HepG2 (cell line): ENCODE data around the gene TCAP. TPM values are rescaled to one million over a fixed set of nuclear protein-coding genes. Genes with fewer than 3 reads are reported as not detected.

Source experiments
- ARID2 ChIP-seq: sonication (generic); formaldehyde crosslinking; IDR thresholded peaks from 2 replicates; pipeline ENCODE4 v1.8.1; 2022; ENCODE audit warnings: mild to moderate bottlenecking, missing genetic modification reagents, borderline replicate concordance
- ETV6 ChIP-seq: sonication (generic); formaldehyde crosslinking; conservative IDR thresholded peaks from 2 replicates; pipeline ENCODE4 v1.4.0; 2020; ENCODE audit warnings: missing genetic modification reagents
- GPBP1L1 ChIP-seq: sonication (generic); formaldehyde crosslinking; IDR thresholded peaks from 2 replicates; pipeline ENCODE4 v1.5.0; 2020; ENCODE audit warnings: mild to moderate bottlenecking, missing genetic modification reagents
- HDAC1 ChIP-seq: sonication (generic); formaldehyde crosslinking; IDR thresholded peaks from 2 replicates; pipeline ENCODE4 v1.5.1; 2020; ENCODE audit warnings: mild to moderate bottlenecking, missing genetic modification reagents
- IRF9 ChIP-seq: sonication (generic); formaldehyde crosslinking; IDR thresholded peaks from 2 replicates; pipeline ENCODE4 v1.8.0; 2022; ENCODE audit warnings: missing genetic modification reagents, mild to moderate bottlenecking, borderline replicate concordance
- KLF16 ChIP-seq, 2 experiments: sonication (generic) in 1 of 2; formaldehyde crosslinking in 1 of 2; IDR thresholded peaks; 2 replicates each; pipeline versions ENCODE4 v1.6.1 to v1.8.0; 2016 to 2023; ENCODE audit warnings: missing genetic modification reagents in 2 of 2, missing compliant biosample characterization in 1 of 2
- LCORL ChIP-seq, 2 experiments: fragments of 450-650 bp in 1 of 2; sonication (generic) in 1 of 2; formaldehyde crosslinking in 1 of 2; IDR thresholded peaks; 2 replicates each; pipeline versions ENCODE4 v1.5.0 to v1.6.1; 2017 to 2020; ENCODE audit warnings: antibody characterized with exemption in 1 of 2, missing genetic modification reagents in 1 of 2
- MAFG ChIP-seq: sonication (generic); formaldehyde crosslinking; IDR thresholded peaks from 2 replicates; pipeline ENCODE4 v1.5.1; 2020; ENCODE audit warnings: mild to moderate bottlenecking, missing genetic modification reagents
- MIXL1 ChIP-seq: IDR thresholded peaks from 2 replicates; pipeline ENCODE4 v1.6.1; 2016
- PITX1 ChIP-seq: sonication (generic); formaldehyde crosslinking; IDR thresholded peaks from 2 replicates; pipeline ENCODE4 v1.5.1; 2020; ENCODE audit warnings: mild to moderate bottlenecking, missing genetic modification reagents
- PPARG ChIP-seq: conservative IDR thresholded peaks from 2 replicates; pipeline ENCODE4 v1.6.1; 2016; ENCODE audit warnings: missing biosample characterization, missing genetic modification reagents
- REL ChIP-seq: sonication (generic); formaldehyde crosslinking; conservative IDR thresholded peaks from 2 replicates; pipeline ENCODE4 v1.8.0; 2022; ENCODE audit warnings: mild to moderate bottlenecking, missing genetic modification reagents, moderate library complexity
- SALL1 ChIP-seq: sonication (generic); formaldehyde crosslinking; IDR thresholded peaks from 2 replicates; pipeline ENCODE4 v1.8.0; 2022; ENCODE audit warnings: mild to moderate bottlenecking, missing genetic modification reagents
- TOPORS ChIP-seq: sonication (generic); formaldehyde crosslinking; IDR thresholded peaks from 2 replicates; pipeline ENCODE4 v1.8.0; 2023; ENCODE audit warnings: mild to moderate bottlenecking, missing genetic modification reagents
- ZEB1 ChIP-seq: IDR thresholded peaks from 2 replicates; pipeline ENCODE4 v1.6.1; 2012; ENCODE audit warnings: mild to moderate bottlenecking, low read depth, inconsistent platforms; ENCODE audit not compliant: insufficient replicate concordance
- ZFP62 ChIP-seq: sonication (generic); formaldehyde crosslinking; IDR thresholded peaks from 2 replicates; pipeline ENCODE4 v1.4.0; 2020; ENCODE audit warnings: missing genetic modification reagents
- ZNF253 ChIP-seq: sonication (generic); formaldehyde crosslinking; IDR thresholded peaks from 2 replicates; pipeline ENCODE4 v1.8.0; 2022; ENCODE audit warnings: mild to moderate bottlenecking, missing genetic modification reagents, borderline replicate concordance
- ZNF430 ChIP-seq: sonication (generic); formaldehyde crosslinking; IDR thresholded peaks from 2 replicates; pipeline ENCODE4 v1.9.0; 2021; ENCODE audit warnings: mild to moderate bottlenecking, missing genetic modification reagents
- ZNF572 ChIP-seq: sonication (generic); formaldehyde crosslinking; IDR thresholded peaks from 2 replicates; pipeline ENCODE4 v1.5.1; 2020; ENCODE audit warnings: mild to moderate bottlenecking, missing genetic modification reagents
- ZNF747 ChIP-seq: sonication (generic); formaldehyde crosslinking; IDR thresholded peaks from 2 replicates; pipeline ENCODE4 v1.8.1; 2023; ENCODE audit warnings: missing genetic modification reagents, mild to moderate bottlenecking, borderline replicate concordance
- polyA plus RNA-seq, 8 experiments: library from polyadenylated mRNA; depleted of rRNA in 3 of 8; stranded (reverse) in 7 of 8; unstranded in 1 of 8; fragments of >200 nt; fragmentation: Illumina TruSeq in 4 of 8; extraction: Trizol in 4 of 8; gene quantifications; 2 replicates each; pipeline versions ENCODE4 v1.2.1 to v1.2.3, GENCODE V29; 2011 to 2016; ENCODE audit warnings: low read depth in 4 of 8, missing spikeins in 1 of 8, mixed read lengths in 1 of 8; ENCODE audit not compliant: insufficient read depth in 1 of 8
- total RNA-seq, 5 experiments: library from RNA; depleted of rRNA; stranded (reverse); fragments of >200 nt; fragmentation: Illumina TruSeq; extraction: Trizol; gene quantifications; 2 replicates each; pipeline ENCODE4 v1.2.3, GENCODE V29; 2016; ENCODE audit warnings: low read depth in 1 of 5
- TF ChIP-seq, protein P1 (sequence below): sonication (generic); formaldehyde crosslinking; IDR thresholded peaks from 2 replicates; pipeline ENCODE4 v1.8.0; 2022; ENCODE audit warnings: mild to moderate bottlenecking, missing genetic modification reagents, borderline replicate concordance
- TF ChIP-seq, protein P2 (sequence below): sonication (generic); formaldehyde crosslinking; IDR thresholded peaks from 2 replicates; pipeline ENCODE4 v1.4.0; 2020; ENCODE audit warnings: missing genetic modification reagents, mild to moderate bottlenecking, borderline replicate concordance

TCAP gene
- total and polyA plus RNA-seq, 2 of the 13 experiments (the other 11 are each of a cell fraction or from before 2014, with no cell fraction given), result 0.24 to 0.65 TPM

DNA sequence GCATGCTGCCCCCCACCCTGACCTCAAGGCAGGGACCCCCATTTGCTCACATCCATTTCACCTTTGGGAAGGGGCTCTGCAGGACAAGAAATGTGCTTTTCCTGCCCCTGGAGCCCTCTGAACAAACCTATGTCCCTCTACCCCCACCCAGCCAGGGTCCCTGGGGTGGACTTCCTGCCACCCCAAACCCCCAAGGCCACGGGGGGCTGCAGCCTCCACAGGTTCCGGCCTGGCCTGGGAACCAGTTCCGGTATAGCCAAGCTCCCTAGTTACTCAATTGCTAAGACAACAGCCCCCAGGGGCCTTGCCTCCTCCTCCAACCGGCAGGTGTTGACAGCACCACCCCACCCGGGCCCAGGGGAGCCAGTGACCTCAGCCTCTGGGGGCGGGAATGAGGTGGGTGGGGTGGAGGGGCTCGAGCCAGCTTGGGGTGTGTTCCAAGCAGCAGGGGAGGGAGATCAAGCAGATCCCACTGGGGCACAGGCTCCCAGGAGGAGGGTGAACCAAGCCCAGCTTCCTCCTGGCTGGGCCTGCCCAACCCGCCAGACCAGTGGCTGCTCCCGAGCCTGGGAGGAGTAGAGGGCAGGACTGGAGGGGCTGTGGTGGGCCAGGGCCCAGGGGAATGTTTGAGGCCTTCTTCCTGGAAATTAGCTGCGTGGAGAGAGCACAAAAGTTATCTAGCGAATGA is 9.7 kb downstream of the TCAP start (continued):
- peak; percentile 63 for TF ChIP-seq SALL1 (CRISPR knock-in tag)
- peak in 1 of 2 experiments; percentile 79; a peak in 2 of 4 replicates for TF ChIP-seq KLF16 (CRISPR knock-in tag; IDR thresholded peaks at IDR 0.05)
- TF ChIP-seq REL (CRISPR knock-in tag), result 0 out of 2 replicates have a peak, but pooled peaks have one; percentile 41
- no peak for TF ChIP-seq MAFG (CRISPR knock-in tag)
- peak; percentile 65; the same call in 1 of the 2 replicates for TF ChIP-seq MIXL1 (CRISPR knock-in tag)
- TF ChIP-seq ZFP62 (CRISPR knock-in tag), result no peak
- TF ChIP-seq, protein P1, sequence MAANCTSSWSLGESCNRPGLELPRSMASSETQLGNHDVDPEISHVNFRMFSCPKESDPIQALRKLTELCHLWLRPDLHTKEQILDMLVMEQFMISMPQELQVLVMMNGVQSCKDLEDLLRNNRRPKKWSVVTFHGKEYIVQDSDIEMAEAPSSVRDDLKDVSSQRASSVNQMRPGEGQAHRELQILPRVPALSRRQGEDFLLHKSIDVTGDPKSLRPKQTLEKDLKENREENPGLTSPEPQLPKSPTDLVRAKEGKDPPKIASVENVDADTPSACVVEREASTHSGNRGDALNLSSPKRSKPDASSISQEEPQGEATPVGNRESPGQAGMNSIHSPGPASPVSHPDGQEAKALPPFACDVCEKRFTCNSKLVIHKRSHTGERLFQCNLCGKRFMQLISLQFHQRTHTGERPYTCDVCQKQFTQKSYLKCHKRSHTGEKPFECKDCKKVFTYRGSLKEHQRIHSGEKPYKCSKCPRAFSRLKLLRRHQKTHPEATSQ (CRISPR knock-in tag), result no peak
- TF ChIP-seq ZNF430 (CRISPR knock-in tag), result peak; percentile 64; the same call in 1 of the 2 replicates
- TF ChIP-seq, protein P2, sequence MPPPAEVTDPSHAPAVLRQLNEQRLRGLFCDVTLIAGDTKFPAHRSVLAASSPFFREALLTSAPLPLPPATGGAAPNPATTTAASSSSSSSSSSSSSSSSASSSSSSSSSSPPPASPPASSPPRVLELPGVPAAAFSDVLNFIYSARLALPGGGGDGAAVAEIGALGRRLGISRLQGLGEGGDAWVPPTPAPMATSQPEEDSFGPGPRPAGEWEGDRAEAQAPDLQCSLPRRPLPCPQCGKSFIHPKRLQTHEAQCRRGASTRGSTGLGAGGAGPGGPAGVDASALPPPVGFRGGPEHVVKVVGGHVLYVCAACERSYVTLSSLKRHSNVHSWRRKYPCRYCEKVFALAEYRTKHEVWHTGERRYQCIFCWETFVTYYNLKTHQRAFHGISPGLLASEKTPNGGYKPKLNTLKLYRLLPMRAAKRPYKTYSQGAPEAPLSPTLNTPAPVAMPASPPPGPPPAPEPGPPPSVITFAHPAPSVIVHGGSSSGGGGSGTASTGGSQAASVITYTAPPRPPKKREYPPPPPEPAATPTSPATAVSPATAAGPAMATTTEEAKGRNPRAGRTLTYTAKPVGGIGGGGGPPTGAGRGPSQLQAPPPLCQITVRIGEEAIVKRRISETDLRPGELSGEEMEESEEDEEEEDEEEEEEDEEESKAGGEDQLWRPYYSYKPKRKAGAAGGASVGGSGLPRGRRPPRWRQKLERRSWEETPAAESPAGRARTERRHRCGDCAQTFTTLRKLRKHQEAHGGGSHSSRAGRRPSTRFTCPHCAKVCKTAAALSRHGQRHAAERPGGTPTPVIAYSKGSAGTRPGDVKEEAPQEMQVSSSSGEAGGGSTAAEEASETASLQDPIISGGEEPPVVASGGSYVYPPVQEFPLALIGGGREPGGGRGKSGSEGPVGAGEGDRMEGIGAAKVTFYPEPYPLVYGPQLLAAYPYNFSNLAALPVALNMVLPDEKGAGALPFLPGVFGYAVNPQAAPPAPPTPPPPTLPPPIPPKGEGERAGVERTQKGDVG (CRISPR knock-in tag), result no peak
- peak; percentile 74 for TF ChIP-seq PPARG (CRISPR knock-in tag)
- peak; percentile 54; the same call in 1 of the 2 replicates for TF ChIP-seq PITX1 (CRISPR knock-in tag)
- no peak for TF ChIP-seq GPBP1L1 (CRISPR knock-in tag)
- TF ChIP-seq HDAC1 (CRISPR knock-in tag), result peak; percentile 83
- TF ChIP-seq IRF9, result 0 out of 2 replicates have a peak, but pooled peaks have one; percentile 18
- no peak for TF ChIP-seq ZNF253
- peak; percentile 59 for TF ChIP-seq ZEB1
- no peak for TF ChIP-seq TOPORS
- TF ChIP-seq ZNF572 (CRISPR knock-in tag), result peak; percentile 24; the same call in 1 of the 2 replicates
- TF ChIP-seq ZNF747, result peak; percentile 66; the same call in 1 of the 2 replicates
- TF ChIP-seq ARID2 (CRISPR knock-in tag), result 0 out of 2 replicates have a peak, but pooled peaks have one; percentile 44
- TF ChIP-seq LCORL (IDR thresholded peaks at IDR 0.05), result no peak
- peak; percentile 85 for TF ChIP-seq LCORL (CRISPR knock-in tag; IDR thresholded peaks at IDR 0.05)
- no peak for TF ChIP-seq ETV6 (CRISPR knock-in tag)
